ENCODE measurements around the gene UCP2. TPM values are rescaled to one million over a fixed set of nuclear protein-coding genes. Genes with fewer than 3 reads are reported as not detected.

UCP2 gene
- total RNA-seq, 1 donor from 2014 or later: 23.4 TPM

- no peak for DNase-seq
- intact Hi-C loops (cut with micrococcal nuclease): loop anchor here (10.0 kb wide), 1 partner anchor 111 kb away; no protein-coding TSS in a partner anchor
- Histone ChIP-seq H3K36me3 (no peaks in the 10 kb centered on the region), H3K27me3 (ENCODE audit: low read depth) (no peaks in the 10 kb centered on the region), H3K27ac (replicated peaks) (no peak overlapping the region), H3K4me3 (no peak overlapping the region), H3K4me1 (peaks cover 6% of the 10 kb centered on the region), H3K9me3 (replicated peaks) (no peaks in the 10 kb centered on the region)
- TF ChIP-seq, protein P1, sequence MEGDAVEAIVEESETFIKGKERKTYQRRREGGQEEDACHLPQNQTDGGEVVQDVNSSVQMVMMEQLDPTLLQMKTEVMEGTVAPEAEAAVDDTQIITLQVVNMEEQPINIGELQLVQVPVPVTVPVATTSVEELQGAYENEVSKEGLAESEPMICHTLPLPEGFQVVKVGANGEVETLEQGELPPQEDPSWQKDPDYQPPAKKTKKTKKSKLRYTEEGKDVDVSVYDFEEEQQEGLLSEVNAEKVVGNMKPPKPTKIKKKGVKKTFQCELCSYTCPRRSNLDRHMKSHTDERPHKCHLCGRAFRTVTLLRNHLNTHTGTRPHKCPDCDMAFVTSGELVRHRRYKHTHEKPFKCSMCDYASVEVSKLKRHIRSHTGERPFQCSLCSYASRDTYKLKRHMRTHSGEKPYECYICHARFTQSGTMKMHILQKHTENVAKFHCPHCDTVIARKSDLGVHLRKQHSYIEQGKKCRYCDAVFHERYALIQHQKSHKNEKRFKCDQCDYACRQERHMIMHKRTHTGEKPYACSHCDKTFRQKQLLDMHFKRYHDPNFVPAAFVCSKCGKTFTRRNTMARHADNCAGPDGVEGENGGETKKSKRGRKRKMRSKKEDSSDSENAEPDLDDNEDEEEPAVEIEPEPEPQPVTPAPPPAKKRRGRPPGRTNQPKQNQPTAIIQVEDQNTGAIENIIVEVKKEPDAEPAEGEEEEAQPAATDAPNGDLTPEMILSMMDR (IDR thresholded peaks at IDR 0.05; ENCODE audit: borderline replicate concordance): no peak
These were observed 18.8 kb downstream of the UCP2 start for GRCh38 chr11:73963861-73964260.

- intact Hi-C loops (cut with micrococcal nuclease): loop anchor here (10.0 kb wide), 1 partner anchor 113 kb away; no protein-coding TSS in a partner anchor
- no peak for DNase-seq
- H3K36me3 ChIP-seq: no peaks in the 10 kb centered on the region
These were observed 20.4 kb downstream of the UCP2 start for GRCh38 chr11:73962101-73962705.

DNA sequence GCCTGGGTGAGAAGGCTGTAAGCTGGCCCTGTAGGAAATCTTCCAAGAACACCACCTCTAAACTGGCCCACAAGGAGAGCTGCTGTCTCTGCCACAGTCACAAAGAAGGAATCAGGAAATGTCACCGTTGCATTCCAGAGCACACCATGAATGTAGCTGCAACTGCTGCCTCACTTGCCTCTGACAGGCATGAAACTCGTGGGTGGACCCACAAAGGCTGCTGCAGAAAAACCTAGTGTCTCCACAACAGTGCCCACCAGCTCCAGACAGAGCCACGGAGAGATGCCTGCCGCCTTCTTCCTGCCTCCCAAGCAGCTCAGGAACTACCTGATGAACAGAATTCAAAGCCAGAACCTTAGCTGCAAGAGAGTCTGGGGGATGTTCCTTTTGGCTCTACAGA lies 21.3 kb downstream of the UCP2 start:
- H3K27ac ChIP-seq (replicated peaks): no peak overlapping the region
- no peak for DNase-seq
- TF ChIP-seq, protein P1 (IDR thresholded peaks at IDR 0.05; ENCODE audit: borderline replicate concordance): no peak
- H3K27me3 ChIP-seq (ENCODE audit: low read depth): peaks cover 25% of the 10 kb centered on the region
- no peak overlapping the region for H3K4me3 ChIP-seq
- no peaks in the 10 kb centered on the region for H3K36me3 ChIP-seq
- intact Hi-C loops (cut with micrococcal nuclease): loop anchor here (10.0 kb wide), 1 partner anchor 113 kb away; no protein-coding TSS in a partner anchor
- no peaks in the 10 kb centered on the region for H3K9me3 ChIP-seq (replicated peaks)
- peaks cover 6% of the 10 kb centered on the region for H3K4me1 ChIP-seq

More at GRCh38 chr11:73962101-73962705, 20.4 kb downstream of the UCP2 start:
- H3K27me3 ChIP-seq (ENCODE audit: low read depth): peaks cover 17% of the 10 kb centered on the region
- TF ChIP-seq, protein P1 (IDR thresholded peaks at IDR 0.05; ENCODE audit: borderline replicate concordance): no peak
- no peak overlapping the region for H3K4me3 ChIP-seq
- H3K9me3 ChIP-seq (replicated peaks): no peaks in the 10 kb centered on the region
- H3K4me1 ChIP-seq: peaks cover 6% of the 10 kb centered on the region
- no peak overlapping the region for H3K27ac ChIP-seq (replicated peaks)

DNA sequence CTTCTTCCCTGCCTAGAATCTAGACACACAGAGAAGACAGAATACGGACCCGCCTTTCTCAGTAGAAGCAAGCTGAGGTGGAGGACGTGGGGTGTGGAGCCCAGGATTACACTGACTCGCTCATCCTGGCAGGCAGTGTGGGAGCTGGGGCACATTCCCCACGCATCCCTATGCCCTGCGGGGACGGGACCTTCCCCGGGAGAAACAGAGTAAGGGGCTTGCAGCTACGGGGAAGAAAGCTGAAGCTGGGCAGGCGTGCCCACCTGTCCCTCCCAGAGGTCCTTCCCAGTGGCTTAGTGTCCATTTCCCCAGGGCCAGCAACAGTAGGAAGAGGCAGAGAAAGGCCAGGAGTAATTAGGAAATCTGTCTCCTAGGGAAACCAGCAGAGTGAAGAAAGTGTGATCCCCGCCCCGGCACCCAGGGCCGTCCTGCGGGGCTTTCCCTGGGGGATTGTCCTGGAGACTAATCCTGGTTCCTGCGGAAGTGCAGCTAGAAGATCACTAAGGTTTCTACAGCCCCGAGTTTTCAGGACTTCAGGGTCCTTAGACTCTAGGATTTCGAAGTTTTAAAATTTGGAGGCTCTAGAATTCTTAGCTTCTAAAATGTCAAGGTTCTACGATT lies 24.0 kb downstream of the UCP2 start:
- Histone ChIP-seq H3K4me1 (peaks cover under 1% of the 10 kb centered on the region), H3K27ac (replicated peaks) (no peak overlapping the region), H3K27me3 (ENCODE audit: low read depth) (peaks cover 48% of the 10 kb centered on the region), H3K36me3 (no peaks in the 10 kb centered on the region), H3K4me3 (no peak overlapping the region), H3K9me3 (replicated peaks) (no peaks in the 10 kb centered on the region)
- intact Hi-C loops (cut with micrococcal nuclease): no loop called here
- no peak for DNase-seq
- TF ChIP-seq, protein P1 (IDR thresholded peaks at IDR 0.05; ENCODE audit: borderline replicate concordance): no peak

- H3K27me3 ChIP-seq (ENCODE audit: low read depth): peaks cover 48% of the 10 kb centered on the region
- no peak overlapping the region for H3K4me3 ChIP-seq
- TF ChIP-seq, protein P1 (IDR thresholded peaks at IDR 0.05; ENCODE audit: borderline replicate concordance): no peak
- intact Hi-C loops (cut with micrococcal nuclease): no loop called here
- H3K9me3 ChIP-seq (replicated peaks): no peaks in the 10 kb centered on the region
- DNase-seq: no peak
- no peaks in the 10 kb centered on the region for H3K4me1 ChIP-seq
- no peaks in the 10 kb centered on the region for H3K36me3 ChIP-seq
- H3K27ac ChIP-seq (replicated peaks): no peak overlapping the region
These were observed 24.8 kb downstream of the UCP2 start for GRCh38 chr11:73957654-73958361.
